Heart right ventricle (tissue), 16 donors: ENCODE measurements around the gene TTYH3. TPM values are rescaled to one million over a fixed set of nuclear protein-coding genes. Genes with fewer than 3 reads are reported as not detected.

Source experiments
- ATAC-seq, 8 donors: fragments of 200-7000 bp; cut with Tn5 transposase; one replicate each; pipeline ENCODE4 v1.9.1; 2020; ENCODE audit warnings: mild to moderate bottlenecking in 8 of 8, moderate library complexity in 8 of 8, moderate number of reproducible peaks in 1 of 8
- DNase-seq, 2 donors: peaks; one replicate each; pipeline ENCODE4 v3.0.0-alpha.2; 2020
- H3K27ac ChIP-seq, 10 donors: fragments of 200-600 bp; sonication (generic) in 2 of 10; one replicate each; pipeline versions ENCODE4 v1.5.0 to v1.8.0; 2020 to 2022; ENCODE audit warnings: mild to moderate bottlenecking in 3 of 10
- H3K27me3 ChIP-seq, 7 donors: fragments of 200-600 bp; one replicate each; pipeline ENCODE4 v1.8.0; 2021 to 2022; ENCODE audit warnings: mild to moderate bottlenecking in 2 of 7
- H3K36me3 ChIP-seq, 9 donors: fragments of 200-600 bp; sonication (generic) in 1 of 9; one replicate each; pipeline versions ENCODE4 v1.5.0 to v1.8.0; 2020 to 2022; ENCODE audit warnings: mild to moderate bottlenecking in 2 of 9
- H3K4me1 ChIP-seq, 9 donors: fragments of 200-600 bp; sonication (generic) in 1 of 9; one replicate each; pipeline versions ENCODE4 v1.5.0 to v1.8.0; 2020 to 2022; ENCODE audit warnings: mild to moderate bottlenecking in 4 of 9
- H3K4me3 ChIP-seq, 10 donors: fragments of 200-600 bp; sonication (generic) in 2 of 10; one replicate each; pipeline versions ENCODE4 v1.5.0 to v1.8.0; 2020 to 2022; ENCODE audit warnings: mild to moderate bottlenecking in 7 of 10, moderate library complexity in 2 of 10
- H3K9me3 ChIP-seq, 11 donors: fragments of 200-600 bp in 10 of 11; sonication (generic) in 2 of 11; one replicate each; pipeline versions ENCODE4 v1.5.0 to v1.8.0; 2013 to 2022; ENCODE audit warnings: mild to moderate bottlenecking in 2 of 11, control low read depth in 1 of 11, moderate library complexity in 1 of 11
- CTCF ChIP-seq, 9 donors: fragments of 200-600 bp; sonication (generic) in 2 of 9; IDR thresholded peaks; one replicate each; pipeline versions ENCODE4 v1.5.0 to v1.8.0; 2021 to 2022; ENCODE audit warnings: antibody characterized with exemption in 9 of 9, mild to moderate bottlenecking in 5 of 9, moderate library complexity in 1 of 9
- WGBS, 2 donors: extraction: QIAGEN DNeasy Blood & Tissue Kit; methylation state at CpG; one replicate each; pipeline ENCODE4 v1.1.7; 2013; ENCODE audit warnings: inconsistent platforms in 1 of 2; 5-methylcytosine and 5-hydroxymethylcytosine counted together
- intact Hi-C, 10 donors: fragments of 100-400 bp; cut with DNase I; formaldehyde crosslinking; loops; one replicate each; pipeline versions ENCODE4 v1.11.1 to v1.14.2; 2022
- polyA plus RNA-seq, 2 donors: library from polyadenylated mRNA; stranded (reverse); fragments of 200-250 nt; gene quantifications; one replicate each; pipeline ENCODE4 v1.2.3, GENCODE V29; 2013
- total RNA-seq, 10 donors: library from RNA; stranded (reverse); fragmentation: NEBNext Ultra II Directional in 3 of 10; extraction: Animal tissue kit (Norgen Biotek cat#: 25700) in 3 of 10; gene quantifications; one replicate each; pipeline versions ENCODE4 v1.2.1 to v1.2.4, GENCODE V29; 2021 to 2023
- donor health status: Arrhythmogenic right ventricular cardiomyopathy.
- donor health status: ischemic (EF 13 %, LVEDD 7.1; RV severe dilation, severe dysfunction).
- donor health status: healthy with polysubstance abuse.
- donor health status: DM: no; HTN: yes; CAD: no.
- donor health status: DM: no; HTN: no; CAD: no.
- donor health status: ischemic (EF 25% LVEDD 6.9; RV normal size, moderate dysfunction).
- donor health status: ischemic (EF 25% LVEDD 5.7; RV mildly dilated, moderate dysfunction).
- donor health status: healthy.
- donor health status: DM: yes; HTN: yes; CAD: no.
- donor health status: Ischemic cardiomyopathy.
- donor health status: ischemic (EF 35%, LVEDD 5.7; RV mildly dilated, moderate dysfunction).
- donor health status: nonischemic (EF 11% LVEDD 7.7; RV severe dilation, severe dysfunction).
- donor health status: DM: yes; HTN: yes; CAD: no.
- donor health status: PGD.
- donor health status: ischemic (EF 29% LVEDD 5.4; RV normal size, mild dysfunction).
- donor health status: nonischemic (EF 23%, LVEDD 6.1; RV moderate dilation, normal function).

The TTYH3 gene
- total and polyA plus RNA-seq, 12 donors: 7.0 to 37.5 (median 9.0) TPM

GRCh38 chr7:2638224-2638991 is 6.6 kb downstream of the TTYH3 start:
- peak overlapping the region in 1 of 10 donors; percentile 12 for H3K4me3 ChIP-seq
- no peaks in the 10 kb centered on the region for H3K27me3 ChIP-seq
- TF ChIP-seq CTCF (IDR thresholded peaks at IDR 0.05): no peak
- WGBS, 2 donors: 34 to 49% methylated on average over 34 of the region's 34 CpGs
- no peaks in the 10 kb centered on the region for H3K9me3 ChIP-seq
- peak; percentile 49 to 64 for DNase-seq
- peak overlapping the region; percentile 6 to 96 (median 67) for H3K27ac ChIP-seq
- intact Hi-C loops: no loop called here
- H3K36me3 ChIP-seq: peaks cover 0 to 17% (median 0%) of the 10 kb centered on the region in 9 donors
- peaks cover 32 to 100% (median 85%) of the 10 kb centered on the region in 9 donors for H3K4me1 ChIP-seq
- ATAC-seq: peak in 5 of 8 donors; percentile 3 to 13 (median 6)

GRCh38 chr7:2639181-2639681 is 7.4 kb downstream of the TTYH3 start:
- Histone ChIP-seq H3K4me1 (peaks cover 28 to 100% (median 82%) of the 10 kb centered on the region in 9 donors), H3K27me3 (no peaks in the 10 kb centered on the region), H3K36me3 (peaks cover 0 to 17% (median 0%) of the 10 kb centered on the region in 9 donors), H3K4me3 (no peak overlapping the region), H3K27ac (peak overlapping the region in 9 of 10 donors; percentile 6 to 96 (median 69)), H3K9me3 (no peaks in the 10 kb centered on the region)
- DNase-seq (peak in 1 of 2 donors; percentile 46), ATAC-seq (peak in 1 of 8 donors; percentile 16)
- TF ChIP-seq CTCF (IDR thresholded peaks at IDR 0.05): no peak
- WGBS, 2 donors: 68 to 75% methylated on average over 24 of the region's 24 CpGs
- intact Hi-C loops: no loop called here

- ATAC-seq: no peak
- H3K4me3 ChIP-seq: no peak overlapping the region
- no peaks in the 10 kb centered on the region for H3K9me3 ChIP-seq
- no peaks in the 10 kb centered on the region for H3K27me3 ChIP-seq
- intact Hi-C loops: loop anchor here in 3 of 10 donors (5.0 kb wide), 2 partner anchors 33 to 38 kb away; no protein-coding TSS in a partner anchor
- TF ChIP-seq CTCF (IDR thresholded peaks at IDR 0.05): no peak
- DNase-seq: no peak
- peak overlapping the region in 6 of 10 donors; percentile 1 to 96 (median 71) for H3K27ac ChIP-seq
- H3K4me1 ChIP-seq: peaks cover 29 to 100% (median 82%) of the 10 kb centered on the region in 9 donors
- 90 to 93% methylated on average over 37 of the region's 37 CpGs for WGBS, 2 donors
- H3K36me3 ChIP-seq: peaks cover 0 to 16% (median 0%) of the 10 kb centered on the region in 9 donors
Measured at GRCh38 chr7:2639695-2640481, 8.1 kb downstream of the TTYH3 start.

GRCh38 chr7:2640482-2640830 is 8.7 kb downstream of the TTYH3 start:
- 66 to 70% methylated on average over 12 of the region's 12 CpGs for WGBS, 2 donors
- intact Hi-C loops: loop anchor here in 3 of 10 donors (5.0 kb wide), 2 partner anchors 33 to 38 kb away; no protein-coding TSS in a partner anchor

More at GRCh38 chr7:2640482-2640830, 8.7 kb downstream of the TTYH3 start:
- Histone ChIP-seq H3K36me3 (peaks cover 0 to 10% (median 0%) of the 10 kb centered on the region in 9 donors), H3K27me3 (no peaks in the 10 kb centered on the region), H3K9me3 (no peaks in the 10 kb centered on the region), H3K4me1 (peaks cover 31 to 100% (median 82%) of the 10 kb centered on the region in 9 donors), H3K27ac (peak overlapping the region in 7 of 10 donors; percentile 79 to 96 (median 84)), H3K4me3 (no peak overlapping the region)
- DNase-seq (no peak), ATAC-seq (peak in 1 of 8 donors; percentile 3)
- no peak for TF ChIP-seq CTCF (IDR thresholded peaks at IDR 0.05)
